Sigmoid colon (tissue), 7 donors: ENCODE results near the gene ADAMTS12. TPM values are rescaled to one million over a fixed set of nuclear protein-coding genes. Genes with fewer than 3 reads are reported as not detected.

Experiments
- DNase-seq: peaks from one replicate; pipeline ENCODE4 v3.0.0-alpha.2; 2019
- H3K27ac ChIP-seq, 4 donors: fragments of 200-600 bp; sonication (generic); one replicate each; pipeline ENCODE4 v1.5.1; 2016 to 2019; ENCODE audit warnings: mild to moderate bottlenecking in 1 of 4
- H3K27me3 ChIP-seq, 3 donors: fragments of 200-600 bp; sonication (generic); one replicate each; pipeline ENCODE4 v1.5.1; 2019; ENCODE audit warnings: mild to moderate bottlenecking in 1 of 3
- H3K36me3 ChIP-seq, 4 donors: fragments of 200-600 bp; sonication (generic); one replicate each; pipeline ENCODE4 v1.5.1; 2016 to 2019
- H3K4me1 ChIP-seq, 4 donors: fragments of 200-600 bp; sonication (generic); one replicate each; pipeline ENCODE4 v1.5.1; 2017 to 2019
- H3K4me3 ChIP-seq, 4 donors: fragments of 200-600 bp; sonication (generic); one replicate each; pipeline ENCODE4 v1.5.1; 2017 to 2019; ENCODE audit warnings: mild to moderate bottlenecking in 2 of 4, moderate library complexity in 1 of 4
- H3K9me3 ChIP-seq, 4 donors: fragments of 200-600 bp in 3 of 4; sonication (generic) in 3 of 4; one replicate each; pipeline versions ENCODE4 v1.5.1 to v1.6.1; 2013 to 2019
- CTCF ChIP-seq, 4 experiments: fragments of 450-650 bp in 3 of 4; fragments of 200-600 bp in 1 of 4; IDR thresholded peaks; one replicate each; pipeline ENCODE4 v1.5.1; 2016 to 2019; ENCODE audit warnings: antibody characterized with exemption in 4 of 4, mild to moderate bottlenecking in 3 of 4, moderate library complexity in 2 of 4
- EP300 ChIP-seq, 4 donors: sonication (generic); formaldehyde crosslinking; IDR thresholded peaks; one replicate each; pipeline ENCODE4 v1.6.1; 2017; ENCODE audit warnings: antibody characterized with exemption in 4 of 4
- POLR2A ChIP-seq, 2 donors: fragments of 450-650 bp; IDR thresholded peaks; one replicate each; pipeline ENCODE4 v1.6.1; 2016; ENCODE audit warnings: antibody characterized with exemption in 2 of 2, mild to moderate bottlenecking in 2 of 2, moderate library complexity in 2 of 2
- POLR2AphosphoS5 ChIP-seq, 4 donors: sonication (generic); formaldehyde crosslinking; IDR thresholded peaks; one replicate each; pipeline ENCODE4 v1.6.1; 2017; ENCODE audit warnings: antibody characterized with exemption in 4 of 4
- WGBS, 2 donors: extraction: QIAGEN DNeasy Blood & Tissue Kit; methylation state at CpG; one replicate each; pipeline ENCODE4 v1.1.7; 2013; 5-methylcytosine and 5-hydroxymethylcytosine counted together
- intact Hi-C: fragments of 100-400 bp; cut with DNase I; formaldehyde crosslinking; loops from one replicate; pipeline ENCODE4 v1.15.1; 2023
- polyA plus RNA-seq, 3 donors: library from polyadenylated mRNA; stranded (reverse); fragments of 200-250 nt; gene quantifications; one replicate each; pipeline ENCODE4 v1.2.3, GENCODE V29; 2013
- total RNA-seq, 4 donors: library from RNA; depleted of rRNA; stranded (reverse); fragments of >200 nt; gene quantifications; one replicate each; pipeline ENCODE4 v1.1.0, GENCODE V29; 2016
- donor health status: healthy with polysubstance abuse.
- donor health status: Bipolar disorder and iron deficiency.
- donor health status: healthy.

Gene ADAMTS12
- total and polyA plus RNA-seq, 7 donors = 0.42 to 5.4 (median 2.7) TPM; not detected in 1

GRCh38 chr5:33753704-33754103 lies 138.1 kb downstream of the ADAMTS12 start:
- Histone ChIP-seq H3K27me3 (no peaks in the 10 kb centered on the region), H3K27ac (no peak overlapping the region), H3K36me3 (no peaks in the 10 kb centered on the region), H3K4me1 (no peaks in the 10 kb centered on the region), H3K4me3 (no peak overlapping the region), H3K9me3 (no peaks in the 10 kb centered on the region)
- intact Hi-C loops = no loop called here
- TF ChIP-seq POLR2A (IDR thresholded peaks at IDR 0.05) = no peak
- no peak for TF ChIP-seq EP300 (IDR thresholded peaks at IDR 0.05)
- TF ChIP-seq CTCF (IDR thresholded peaks at IDR 0.05) = no peak
- no peak for TF ChIP-seq POLR2AphosphoS5 (IDR thresholded peaks at IDR 0.05)
- no peak for DNase-seq
- WGBS, 2 donors = 81 to 85% methylated on average over 4 of the region's 4 CpGs

GRCh38 chr5:33748754-33749153 lies 143.0 kb downstream of the ADAMTS12 start:
- TF ChIP-seq EP300 (IDR thresholded peaks at IDR 0.05) (no peak), POLR2AphosphoS5 (IDR thresholded peaks at IDR 0.05) (no peak), POLR2A (IDR thresholded peaks at IDR 0.05) (no peak), CTCF (IDR thresholded peaks at IDR 0.05) (no peak)
- intact Hi-C loops = no loop called here

GRCh38 chr5:33745101-33745770 lies 146.6 kb downstream of the ADAMTS12 start:
- DNase-seq = no peak
- Histone ChIP-seq H3K36me3 (no peaks in the 10 kb centered on the region), H3K27ac (no peak overlapping the region), H3K4me3 (no peak overlapping the region), H3K27me3 (no peaks in the 10 kb centered on the region), H3K9me3 (no peaks in the 10 kb centered on the region), H3K4me1 (no peaks in the 10 kb centered on the region)
- intact Hi-C loops = no loop called here
- 82 to 84% methylated on average over 1 of the region's 1 CpG for WGBS, 2 donors
- TF ChIP-seq CTCF (IDR thresholded peaks at IDR 0.05) = no peak
- no peak for TF ChIP-seq POLR2AphosphoS5 (IDR thresholded peaks at IDR 0.05)
- TF ChIP-seq POLR2A (IDR thresholded peaks at IDR 0.05) = no peak
- TF ChIP-seq EP300 (IDR thresholded peaks at IDR 0.05) = no peak

More at GRCh38 chr5:33748754-33749153, 143.0 kb downstream of the ADAMTS12 start:
- Histone ChIP-seq H3K4me3 (no peak overlapping the region), H3K27me3 (no peaks in the 10 kb centered on the region), H3K4me1 (no peaks in the 10 kb centered on the region), H3K27ac (no peak overlapping the region), H3K36me3 (no peaks in the 10 kb centered on the region), H3K9me3 (no peaks in the 10 kb centered on the region)
- DNase-seq = no peak
- WGBS, 2 donors = 67 to 74% methylated on average over 1 of the region's 1 CpG

GRCh38 chr5:33743099-33743498 lies 148.7 kb downstream of the ADAMTS12 start:
- no peaks in the 10 kb centered on the region for H3K4me1 ChIP-seq
- DNase-seq = no peak
- H3K27ac ChIP-seq = no peak overlapping the region
- no peaks in the 10 kb centered on the region for H3K36me3 ChIP-seq
- no peaks in the 10 kb centered on the region for H3K27me3 ChIP-seq
- no peaks in the 10 kb centered on the region for H3K9me3 ChIP-seq
- no peak overlapping the region for H3K4me3 ChIP-seq
- intact Hi-C loops = no loop called here
- TF ChIP-seq POLR2A (IDR thresholded peaks at IDR 0.05) (no peak), CTCF (IDR thresholded peaks at IDR 0.05) (no peak), EP300 (IDR thresholded peaks at IDR 0.05) (no peak), POLR2AphosphoS5 (IDR thresholded peaks at IDR 0.05) (no peak)
- WGBS, 2 donors = 61 to 62% methylated on average over 3 of the region's 3 CpGs

- H3K36me3 ChIP-seq = no peaks in the 10 kb centered on the region
- intact Hi-C loops = no loop called here
- H3K4me3 ChIP-seq = no peak overlapping the region
- TF ChIP-seq POLR2AphosphoS5 (IDR thresholded peaks at IDR 0.05) (no peak), EP300 (IDR thresholded peaks at IDR 0.05) (no peak), POLR2A (IDR thresholded peaks at IDR 0.05) (no peak), CTCF (IDR thresholded peaks at IDR 0.05) (no peak)
- no peak overlapping the region for H3K27ac ChIP-seq
- 52 to 60% methylated on average over 2 of the region's 2 CpGs for WGBS, 2 donors
- H3K27me3 ChIP-seq = no peaks in the 10 kb centered on the region
- no peak for DNase-seq
- no peaks in the 10 kb centered on the region for H3K9me3 ChIP-seq
- no peaks in the 10 kb centered on the region for H3K4me1 ChIP-seq
These were observed 149.6 kb downstream of the ADAMTS12 start for GRCh38 chr5:33742181-33742580.
